Activated CD8-positive, alpha-beta memory T cell treated with anti-CD3 and anti-CD28 coated beads, Interleukin-2, amount 10 ng/mL, durations not matched to agents 7 days and 5 days (primary cell): Measurements from ENCODE around the gene OGFOD1. TPM values are rescaled to one million over a fixed set of nuclear protein-coding genes. Genes with fewer than 3 reads are reported as not detected.

Source experiments
- ATAC-seq: fragments of 150-1000 bp; cut with Tn5 transposase; one replicate; pipeline ENCODE4 v1.10.0; 2021; ENCODE audit warnings: moderate library complexity
- CTCF ChIA-PET: fragments of 350-600 bp; sonication (Branson Sonifier 250); formaldehyde crosslinking; loops from one replicate; lab custom pipeline; 2021; ENCODE audit warnings: antibody characterized with exemption; lab: Charles Lee
- DNase-seq: peaks from one replicate; pipeline ENCODE4 v3.0.0-alpha.2; 2020
- H3K27ac Mint-ChIP-seq: one replicate; pipeline ENCODE4 v1.8.0; 2021; ENCODE audit warnings: mild to moderate bottlenecking, mixed read lengths
- H3K27me3 Mint-ChIP-seq: one replicate; pipeline ENCODE4 v1.8.0; 2021; ENCODE audit warnings: mixed read lengths
- H3K36me3 Mint-ChIP-seq: one replicate; pipeline ENCODE4 v1.8.0; 2021; ENCODE audit warnings: mild to moderate bottlenecking, mixed read lengths
- H3K4me1 Mint-ChIP-seq: one replicate; pipeline ENCODE4 v1.8.0; 2021; ENCODE audit warnings: mixed read lengths
- H3K4me3 Mint-ChIP-seq: one replicate; pipeline ENCODE4 v1.8.0; 2021; ENCODE audit warnings: mild to moderate bottlenecking, moderate library complexity, mixed read lengths
- H3K9me3 Mint-ChIP-seq: one replicate; pipeline ENCODE4 v1.8.0; 2022; ENCODE audit warnings: low read depth, mixed read lengths
- total RNA-seq, 2 experiments: library from RNA; stranded (reverse); gene quantifications; one replicate each; pipeline ENCODE4 v1.2.3, GENCODE V29; 2021

OGFOD1 gene
- total RNA-seq: 10 to 100 TPM; 41.9 to 63.1 TPM

- no peaks in the 10 kb centered on the region for H3K27me3 Mint-ChIP-seq
- H3K27ac Mint-ChIP-seq: peak within 1 kb of the TSS; percentile 91
- ATAC-seq (peak; percentile 98), DNase-seq (peak; percentile 97)
- peaks cover 38% of the 10 kb centered on the region for H3K36me3 Mint-ChIP-seq
- peak within 1 kb of the TSS; percentile 89 for H3K4me3 Mint-ChIP-seq
- H3K4me1 Mint-ChIP-seq: peaks cover 61% of the 10 kb centered on the region
- no peaks in the 10 kb centered on the region for H3K9me3 Mint-ChIP-seq
- CTCF ChIA-PET: interaction anchor here (0.6 to 2.0 kb wide), 2 partner anchors 20 to 251 kb away, joined by 3 to 8 read pairs; no protein-coding TSS in a partner anchor
Measured at GRCh38 chr16:56450986-56451752, at the start of gene OGFOD1, which contains the start of gene NUDT21. TSS of gene OGFOD1 (plus strand) at chr16:56451554. CDS start at chr16:56451613, 59 bp downstream. TSS of gene NUDT21 (minus strand) at chr16:56451332. CDS start at chr16:56451202, 130 bp downstream.

DNA sequence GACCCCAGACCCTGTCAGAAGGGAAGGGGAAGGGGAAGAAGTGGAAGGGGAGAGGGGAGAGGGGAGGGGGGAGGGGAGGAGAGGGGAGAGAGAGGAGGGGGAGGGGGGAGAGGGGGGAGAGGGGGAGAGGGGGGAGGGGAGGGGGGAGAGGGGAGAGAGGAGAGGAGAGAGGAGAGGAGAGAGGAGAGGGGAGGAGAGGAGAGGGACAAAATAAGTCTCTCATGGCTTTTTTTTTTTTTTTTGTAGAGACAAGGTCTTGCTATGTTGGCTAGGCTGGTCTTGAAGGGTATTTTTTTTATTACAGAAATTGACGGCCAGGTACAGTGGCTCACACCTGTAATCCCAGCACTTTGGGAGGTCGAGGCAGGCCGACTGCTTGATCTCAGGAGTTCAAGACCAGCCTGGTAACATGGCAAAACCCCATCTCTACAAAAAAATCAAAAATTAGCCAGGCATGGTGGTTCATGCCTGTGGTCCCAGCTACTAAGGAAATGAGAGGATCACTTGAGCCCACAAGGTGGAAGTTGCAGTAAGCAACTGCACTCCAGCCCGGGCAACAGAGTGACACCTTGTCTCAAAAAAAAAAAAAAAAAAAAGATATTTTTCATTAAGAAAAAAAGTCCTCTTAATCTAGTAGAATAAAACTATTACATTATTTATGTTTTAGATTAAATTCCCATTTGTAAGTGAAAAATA is 45.2 kb upstream of the OGFOD1 start:
- Mint-ChIP-seq H3K27ac (no peak overlapping the region), H3K36me3 (peaks cover 35% of the 10 kb centered on the region), H3K27me3 (no peaks in the 10 kb centered on the region), H3K9me3 (no peaks in the 10 kb centered on the region), H3K4me3 (no peak overlapping the region), H3K4me1 (peaks cover 4% of the 10 kb centered on the region)
- DNase-seq (no peak), ATAC-seq (no peak)
- CTCF ChIA-PET: no interaction called here

DNA sequence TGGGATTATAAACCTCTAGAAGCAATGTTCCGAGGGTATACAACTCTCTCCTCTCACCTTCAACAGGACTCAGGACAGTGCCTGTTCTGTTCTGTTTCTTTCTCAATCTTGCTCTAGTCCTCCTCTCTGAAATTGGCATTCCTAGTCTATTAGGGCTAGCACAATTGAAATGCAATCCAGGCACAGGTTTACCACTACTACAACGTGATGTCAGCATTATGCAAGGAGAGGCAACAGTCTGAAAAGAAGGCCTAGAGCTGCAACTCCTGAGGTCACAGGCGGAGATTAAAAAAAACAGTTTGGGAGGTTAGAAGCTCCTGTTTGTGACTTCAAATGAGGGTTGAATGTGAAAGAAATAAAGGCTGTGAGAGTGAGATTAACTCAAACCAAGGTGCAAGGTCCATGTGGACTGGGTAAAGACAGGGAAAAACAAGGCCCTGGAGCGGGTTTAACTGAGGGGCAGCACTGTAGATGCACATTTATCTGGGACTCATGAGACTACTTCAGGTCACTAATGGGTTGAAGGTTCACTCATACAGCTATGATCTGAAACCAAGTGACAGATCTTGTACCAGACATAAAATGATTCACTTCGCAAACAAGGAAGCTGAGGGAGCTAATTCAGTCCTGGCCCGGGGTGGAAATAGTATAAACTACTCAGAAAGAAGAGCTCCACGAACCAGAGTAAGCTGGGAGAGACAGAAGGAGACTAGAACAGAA is 42.8 kb upstream of the OGFOD1 start:
- Mint-ChIP-seq H3K4me3 (no peak overlapping the region), H3K27ac (no peak overlapping the region), H3K4me1 (peaks cover 4% of the 10 kb centered on the region), H3K9me3 (no peaks in the 10 kb centered on the region), H3K27me3 (no peaks in the 10 kb centered on the region), H3K36me3 (peaks cover 24% of the 10 kb centered on the region)
- CTCF ChIA-PET: no interaction called here
- no peak for ATAC-seq
- DNase-seq: no peak

DNA sequence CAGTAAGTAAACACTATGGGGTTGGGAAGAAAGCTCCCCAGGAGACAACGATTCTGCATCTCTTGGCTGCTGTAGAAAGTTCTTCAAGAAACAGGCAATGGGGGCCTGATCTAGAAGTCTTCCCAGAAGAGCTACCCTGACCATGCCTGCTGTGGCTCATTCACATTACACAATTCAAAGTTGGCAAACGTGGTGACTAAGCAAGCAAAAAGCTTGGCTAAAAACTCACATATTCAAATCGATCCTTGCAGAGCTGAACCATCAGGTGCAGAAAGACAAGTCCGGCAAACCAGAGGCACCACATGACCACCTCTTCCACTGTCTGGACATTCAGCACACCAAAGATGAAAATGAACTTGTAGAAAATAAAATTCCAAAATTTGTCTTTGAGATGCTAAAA is 42.2 kb upstream of the OGFOD1 start:
- ATAC-seq (no peak), DNase-seq (no peak)
- Mint-ChIP-seq H3K9me3 (no peaks in the 10 kb centered on the region), H3K4me1 (peaks cover 4% of the 10 kb centered on the region), H3K27ac (no peak overlapping the region), H3K36me3 (peaks cover 26% of the 10 kb centered on the region), H3K4me3 (no peak overlapping the region), H3K27me3 (no peaks in the 10 kb centered on the region)
- CTCF ChIA-PET: interaction anchor here (0.8 kb wide), 1 partner anchor 8 kb away, joined by 3 read pairs; no protein-coding TSS in a partner anchor

DNA sequence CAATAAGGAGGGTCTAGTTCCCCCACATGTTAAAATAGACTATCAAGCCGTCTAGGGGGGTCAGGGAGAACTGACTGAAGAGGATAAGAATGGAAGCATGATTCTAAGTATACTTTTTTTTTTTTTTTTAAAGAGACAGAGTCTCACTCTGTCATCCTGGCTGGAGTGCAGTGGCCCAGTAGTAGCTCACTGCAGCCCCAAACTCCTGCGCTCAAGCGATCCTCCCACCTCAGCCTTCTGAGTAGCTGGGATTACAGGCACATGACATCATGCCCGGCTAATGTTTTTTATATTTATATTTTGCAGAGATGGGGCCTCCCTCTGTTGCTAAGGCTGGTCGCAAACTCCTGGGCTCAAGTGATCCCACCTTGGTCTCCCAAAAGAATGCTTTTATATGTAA is 40.2 kb upstream of the OGFOD1 start:
- ATAC-seq (no peak), DNase-seq (no peak)
- peaks cover 6% of the 10 kb centered on the region for H3K4me1 Mint-ChIP-seq
- H3K4me3 Mint-ChIP-seq: no peak overlapping the region
- no peaks in the 10 kb centered on the region for H3K9me3 Mint-ChIP-seq
- no peak overlapping the region for H3K27ac Mint-ChIP-seq
- no peaks in the 10 kb centered on the region for H3K27me3 Mint-ChIP-seq
- CTCF ChIA-PET: no interaction called here
- peaks cover 20% of the 10 kb centered on the region for H3K36me3 Mint-ChIP-seq

GRCh38 chr16:56411624-56412023 is 39.7 kb upstream of the OGFOD1 start:
- no peak for DNase-seq
- CTCF ChIA-PET: no interaction called here
- ATAC-seq: no peak
- Mint-ChIP-seq H3K4me3 (no peak overlapping the region), H3K4me1 (peaks cover 4% of the 10 kb centered on the region), H3K27ac (no peak overlapping the region), H3K27me3 (no peaks in the 10 kb centered on the region), H3K9me3 (no peaks in the 10 kb centered on the region), H3K36me3 (peaks cover 20% of the 10 kb centered on the region)

- Mint-ChIP-seq H3K4me3 (no peak overlapping the region), H3K4me1 (peaks cover 6% of the 10 kb centered on the region), H3K27me3 (no peaks in the 10 kb centered on the region), H3K27ac (no peak overlapping the region), H3K9me3 (no peaks in the 10 kb centered on the region), H3K36me3 (peaks cover 16% of the 10 kb centered on the region)
- ATAC-seq (no peak), DNase-seq (no peak)
- CTCF ChIA-PET: no interaction called here
Measured at GRCh38 chr16:56413381-56413780, 38.0 kb upstream of the OGFOD1 start.

DNA sequence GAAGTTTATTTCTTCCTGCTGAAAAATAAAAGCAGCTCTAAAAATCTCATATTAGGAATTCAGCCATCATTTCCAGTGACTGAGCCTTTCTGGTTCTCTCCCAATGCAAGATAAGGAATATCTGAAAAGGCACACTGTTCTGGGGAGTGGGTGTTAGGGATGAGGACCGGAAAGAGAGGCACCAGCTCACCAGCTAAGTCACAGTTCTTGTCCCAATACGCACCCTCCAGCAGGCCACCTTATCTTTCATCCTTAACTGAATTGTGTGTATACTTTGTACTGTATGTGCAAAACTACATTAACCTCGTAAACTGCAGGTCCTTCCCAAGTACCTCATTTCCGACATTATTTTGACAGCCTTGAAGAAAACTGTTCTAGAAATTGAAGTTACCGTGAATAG is 37.0 kb upstream of the OGFOD1 start:
- CTCF ChIA-PET: no interaction called here
- no peaks in the 10 kb centered on the region for H3K9me3 Mint-ChIP-seq
- DNase-seq (no peak), ATAC-seq (no peak)
- H3K27me3 Mint-ChIP-seq: no peaks in the 10 kb centered on the region
- H3K27ac Mint-ChIP-seq: no peak overlapping the region
- H3K36me3 Mint-ChIP-seq: peaks cover 11% of the 10 kb centered on the region
- H3K4me3 Mint-ChIP-seq: no peak overlapping the region
- peaks cover 6% of the 10 kb centered on the region for H3K4me1 Mint-ChIP-seq

DNA sequence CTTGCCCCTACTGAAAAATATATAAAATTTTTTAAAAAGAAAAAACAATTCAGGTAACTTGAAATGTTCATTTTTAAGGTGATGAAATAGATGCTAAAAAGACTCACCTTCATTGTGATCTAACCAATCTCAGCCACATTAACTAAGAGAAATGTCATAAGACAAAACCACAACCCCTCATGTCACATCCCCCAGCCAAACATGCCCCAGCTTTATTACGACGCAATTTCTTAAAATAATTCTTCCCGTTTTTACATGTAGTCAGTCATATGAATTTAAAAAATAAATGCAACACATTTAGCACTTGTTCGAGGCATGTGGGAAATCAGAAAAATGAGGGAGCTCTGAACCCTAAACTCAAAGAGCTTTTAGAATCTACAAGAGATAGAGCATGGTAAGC is 35.5 kb upstream of the OGFOD1 start:
- Mint-ChIP-seq H3K27ac (no peak overlapping the region), H3K4me1 (peaks cover 9% of the 10 kb centered on the region), H3K27me3 (no peaks in the 10 kb centered on the region), H3K4me3 (no peak overlapping the region), H3K36me3 (peaks cover 9% of the 10 kb centered on the region), H3K9me3 (no peaks in the 10 kb centered on the region)
- CTCF ChIA-PET: interaction anchor here (0.9 kb wide), 1 partner anchor 32 kb away, joined by 3 read pairs; no protein-coding TSS in a partner anchor
- ATAC-seq (no peak), DNase-seq (no peak)

DNA sequence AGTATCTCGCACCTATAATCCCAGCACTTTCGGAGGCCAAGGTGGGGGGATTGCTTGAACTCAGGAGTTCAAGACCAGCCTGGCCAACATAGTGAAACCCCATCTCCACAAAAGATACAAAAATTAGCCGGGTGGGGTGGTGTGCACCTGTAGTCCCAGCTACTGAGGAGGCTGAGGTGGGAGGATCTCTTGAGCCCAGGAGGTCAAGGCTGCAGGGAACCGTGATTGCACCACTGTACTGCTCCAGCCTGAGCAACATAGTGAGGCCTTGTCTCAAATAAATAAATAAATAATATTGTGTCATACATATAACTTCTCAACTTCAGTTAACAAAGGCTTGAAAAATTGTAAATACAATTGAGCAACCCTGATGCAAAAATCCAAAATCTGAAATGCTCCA is 34.2 kb upstream of the OGFOD1 start:
- H3K4me1 Mint-ChIP-seq: peaks cover 15% of the 10 kb centered on the region
- CTCF ChIA-PET: no interaction called here
- no peak overlapping the region for H3K4me3 Mint-ChIP-seq
- DNase-seq (no peak), ATAC-seq (no peak)
- no peaks in the 10 kb centered on the region for H3K9me3 Mint-ChIP-seq
- H3K27me3 Mint-ChIP-seq: no peaks in the 10 kb centered on the region
- H3K27ac Mint-ChIP-seq: no peak overlapping the region
- peaks cover 6% of the 10 kb centered on the region for H3K36me3 Mint-ChIP-seq

DNA sequence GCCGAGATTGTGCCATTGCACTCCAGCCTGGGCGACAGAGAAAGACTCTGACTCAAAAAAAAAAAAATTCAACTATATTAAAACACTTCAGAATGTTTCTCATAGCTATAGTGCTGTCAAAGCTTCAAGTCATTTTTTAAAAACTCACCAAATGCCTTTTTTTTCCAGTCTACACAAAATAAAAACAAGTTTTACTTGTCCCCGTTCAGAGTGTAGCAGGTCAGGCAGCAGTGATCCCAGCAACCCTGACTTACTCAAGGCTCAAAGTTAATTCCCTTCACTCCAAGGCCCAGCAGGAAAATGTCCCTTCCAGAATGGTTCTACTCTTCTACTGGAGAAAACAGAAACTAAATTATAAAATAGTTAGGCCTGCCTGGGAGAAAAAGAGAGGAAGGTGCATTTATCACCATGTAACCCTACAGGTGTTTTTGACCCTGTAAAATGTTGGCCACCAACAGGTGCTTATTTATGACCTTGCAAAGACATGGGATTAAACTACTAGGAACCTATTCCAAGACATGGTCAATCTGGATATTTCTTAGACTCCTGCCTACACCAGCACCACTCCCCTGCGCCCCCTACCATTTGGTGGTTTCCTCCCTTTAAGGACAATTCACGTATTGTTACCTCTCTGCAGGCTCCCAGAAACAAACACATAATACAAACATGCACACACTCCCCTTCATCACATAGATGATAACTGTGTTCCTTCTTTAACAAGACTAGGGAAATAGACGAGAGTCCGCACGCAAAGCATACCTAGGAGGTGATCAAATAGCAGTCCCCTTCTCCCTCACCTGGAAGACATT is 31.4 kb upstream of the OGFOD1 start:
- no peak for ATAC-seq
- H3K4me3 Mint-ChIP-seq: no peak overlapping the region
- no peaks in the 10 kb centered on the region for H3K9me3 Mint-ChIP-seq
- H3K27me3 Mint-ChIP-seq: no peaks in the 10 kb centered on the region
- CTCF ChIA-PET: interaction anchor here (0.6 kb wide), 1 partner anchor 1386 kb away, joined by 3 read pairs; no protein-coding TSS in a partner anchor
- no peak overlapping the region for H3K27ac Mint-ChIP-seq
- peaks cover 35% of the 10 kb centered on the region for H3K4me1 Mint-ChIP-seq
- H3K36me3 Mint-ChIP-seq: peaks cover 3% of the 10 kb centered on the region
- DNase-seq: no peak

DNA sequence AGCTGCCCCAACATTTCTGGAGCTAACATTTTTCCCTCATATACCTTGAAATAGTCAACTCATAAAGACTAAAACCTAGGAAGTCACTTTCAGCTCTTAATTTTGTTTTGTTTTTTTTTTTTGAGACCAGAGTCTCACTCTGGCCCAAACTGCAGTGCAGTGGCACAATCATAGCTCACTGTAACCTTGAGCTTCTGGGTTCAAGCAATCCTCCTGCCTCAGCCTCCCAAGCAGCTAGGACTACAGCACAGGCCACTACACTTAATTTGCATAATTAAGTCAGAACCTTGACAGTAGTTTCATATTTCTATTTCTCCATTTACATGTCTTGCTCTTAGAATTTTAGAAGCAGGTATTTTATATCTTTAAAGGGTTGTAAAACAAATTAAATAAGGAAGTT is 30.7 kb upstream of the OGFOD1 start:
- no peak overlapping the region for H3K27ac Mint-ChIP-seq
- CTCF ChIA-PET: interaction anchor here (0.6 kb wide), 1 partner anchor 1385 kb away, joined by 3 read pairs; no protein-coding TSS in a partner anchor
- H3K4me1 Mint-ChIP-seq: peaks cover 33% of the 10 kb centered on the region
- no peak overlapping the region for H3K4me3 Mint-ChIP-seq
- no peaks in the 10 kb centered on the region for H3K27me3 Mint-ChIP-seq
- ATAC-seq: no peak
- H3K9me3 Mint-ChIP-seq: no peaks in the 10 kb centered on the region
- no peak for DNase-seq
- H3K36me3 Mint-ChIP-seq: peaks cover 3% of the 10 kb centered on the region
